Activated B cell treated with CpG ODN at 0.5 μM for 24 hours (primary cell): ENCODE results near the gene SLC30A1. TPM values are rescaled to one million over a fixed set of nuclear protein-coding genes. Genes with fewer than 3 reads are reported as not detected.
"Not testable (repeated sequence)": the region's sequence is repeated elsewhere in the genome, so short reads cannot be mapped to it uniquely, and the experiment has no call there.

ENCODE experiments used
- ATAC-seq: fragments of 200-7000 bp; cut with Tn5 transposase; one replicate; pipeline ENCODE4 v1.10.0; 2021; ENCODE audit warnings: low read depth, mild to moderate bottlenecking, moderate library complexity
- CTCF ChIA-PET: fragments of 350-600 bp; sonication (Branson Sonifier 250); formaldehyde crosslinking; loops from one replicate; lab custom pipeline; 2021; ENCODE audit warnings: antibody characterized with exemption; lab: Charles Lee
- POLR2A ChIA-PET: fragments of 350-600 bp; sonication (Branson Sonifier 250); formaldehyde crosslinking; loops from one replicate; lab custom pipeline; 2021; ENCODE audit warnings: antibody characterized with exemption; lab: Charles Lee
- DNase-seq: peaks from one replicate; pipeline ENCODE4 v3.0.0; 2022
- H3K27ac Mint-ChIP-seq: one replicate; pipeline ENCODE4 v1.8.0; 2020; ENCODE audit warnings: mixed read lengths
- H3K27me3 Mint-ChIP-seq: one replicate; pipeline ENCODE4 v1.8.0; 2021; ENCODE audit warnings: mixed read lengths
- H3K36me3 Mint-ChIP-seq: one replicate; pipeline ENCODE4 v1.8.0; 2021; ENCODE audit warnings: low read depth, mixed read lengths
- H3K4me1 Mint-ChIP-seq: one replicate; pipeline ENCODE4 v1.8.0; 2021; ENCODE audit warnings: mixed read lengths
- H3K4me3 Mint-ChIP-seq: one replicate; pipeline ENCODE4 v1.8.0; 2020; ENCODE audit warnings: mild to moderate bottlenecking, mixed read lengths
- H3K9me3 Mint-ChIP-seq: one replicate; pipeline ENCODE4 v1.8.0; 2020; ENCODE audit warnings: mixed read lengths
- intact Hi-C: fragments of 100-400 bp; cut with micrococcal nuclease; formaldehyde crosslinking; loops from one replicate; pipeline ENCODE4 v1.15.1; 2024
- total RNA-seq: library from RNA; stranded (reverse); gene quantifications from 2 replicates; pipeline ENCODE4 v1.2.3, GENCODE V29; 2022
- TF ChIP-seq, protein P1 (sequence below): fragments of 200-600 bp; IDR thresholded peaks from one replicate; pipeline ENCODE4 v1.8.0; 2022; ENCODE audit warnings: antibody characterized with exemption, mild to moderate bottlenecking

Gene SLC30A1
- total RNA-seq, 1 donor from 2014 or later: 15.6 TPM

DNA sequence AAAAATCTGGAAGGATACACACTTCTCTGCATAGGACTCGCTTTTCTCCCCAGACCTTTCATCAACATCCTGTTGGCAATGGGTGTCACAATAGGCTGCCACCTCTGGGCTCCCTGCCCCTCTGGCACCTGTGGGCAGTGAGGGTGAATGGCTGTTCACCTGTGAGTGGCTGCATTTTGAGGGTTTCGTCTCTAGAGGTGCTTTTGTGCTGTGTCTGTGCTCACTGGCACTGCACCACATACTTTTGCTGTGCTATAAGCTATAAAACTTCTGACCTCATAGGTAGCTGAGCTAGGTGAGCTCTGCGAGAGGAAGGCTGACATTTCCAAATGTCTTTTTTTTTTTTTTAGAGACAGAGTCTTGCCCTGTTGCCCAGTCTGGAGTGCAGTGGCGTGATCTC lies 35.9 kb downstream of the SLC30A1 start:
- H3K27ac Mint-ChIP-seq: no peak overlapping the region
- TF ChIP-seq, protein P1, sequence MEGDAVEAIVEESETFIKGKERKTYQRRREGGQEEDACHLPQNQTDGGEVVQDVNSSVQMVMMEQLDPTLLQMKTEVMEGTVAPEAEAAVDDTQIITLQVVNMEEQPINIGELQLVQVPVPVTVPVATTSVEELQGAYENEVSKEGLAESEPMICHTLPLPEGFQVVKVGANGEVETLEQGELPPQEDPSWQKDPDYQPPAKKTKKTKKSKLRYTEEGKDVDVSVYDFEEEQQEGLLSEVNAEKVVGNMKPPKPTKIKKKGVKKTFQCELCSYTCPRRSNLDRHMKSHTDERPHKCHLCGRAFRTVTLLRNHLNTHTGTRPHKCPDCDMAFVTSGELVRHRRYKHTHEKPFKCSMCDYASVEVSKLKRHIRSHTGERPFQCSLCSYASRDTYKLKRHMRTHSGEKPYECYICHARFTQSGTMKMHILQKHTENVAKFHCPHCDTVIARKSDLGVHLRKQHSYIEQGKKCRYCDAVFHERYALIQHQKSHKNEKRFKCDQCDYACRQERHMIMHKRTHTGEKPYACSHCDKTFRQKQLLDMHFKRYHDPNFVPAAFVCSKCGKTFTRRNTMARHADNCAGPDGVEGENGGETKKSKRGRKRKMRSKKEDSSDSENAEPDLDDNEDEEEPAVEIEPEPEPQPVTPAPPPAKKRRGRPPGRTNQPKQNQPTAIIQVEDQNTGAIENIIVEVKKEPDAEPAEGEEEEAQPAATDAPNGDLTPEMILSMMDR: no peak
- intact Hi-C loops: no loop called here
- H3K36me3 Mint-ChIP-seq: no peaks in the 10 kb centered on the region
- peaks cover 13% of the 10 kb centered on the region for H3K27me3 Mint-ChIP-seq
- no peak for DNase-seq
- H3K4me1 Mint-ChIP-seq: no peaks in the 10 kb centered on the region
- no peak overlapping the region for H3K4me3 Mint-ChIP-seq
- no peak for ATAC-seq
- POLR2A ChIA-PET: no interaction called here
- CTCF ChIA-PET: no interaction called here
- H3K9me3 Mint-ChIP-seq: peaks cover 13% of the 10 kb centered on the region

GRCh38 chr1:211541720-211542477 lies 37.1 kb downstream of the SLC30A1 start:
- POLR2A ChIA-PET: no interaction called here

DNA sequence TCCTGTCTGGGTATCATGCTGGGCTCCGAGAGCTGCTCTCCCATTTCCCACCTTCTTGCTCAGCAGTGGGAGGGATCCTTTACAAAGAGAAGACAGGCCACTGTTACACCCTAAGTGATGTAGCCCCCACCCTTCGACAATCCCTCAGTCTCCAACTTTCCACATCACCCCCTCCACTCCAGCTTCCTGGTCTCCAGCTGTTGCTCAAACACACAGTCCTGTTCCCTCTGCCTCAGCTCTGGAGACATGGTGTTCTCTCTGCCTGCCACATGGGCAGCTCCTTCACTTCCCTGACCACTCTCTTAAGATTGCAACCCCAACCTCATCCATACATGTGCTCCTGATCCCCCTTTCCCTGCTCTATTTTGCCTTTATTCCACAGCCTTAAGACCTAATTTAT lies 37.7 kb downstream of the SLC30A1 start:
- H3K9me3 Mint-ChIP-seq: peaks cover 13% of the 10 kb centered on the region
- H3K4me1 Mint-ChIP-seq: no peaks in the 10 kb centered on the region
- H3K36me3 Mint-ChIP-seq: no peaks in the 10 kb centered on the region
- DNase-seq (no peak), ATAC-seq (no peak)
- H3K27ac Mint-ChIP-seq: no peak overlapping the region
- H3K4me3 Mint-ChIP-seq: no peak overlapping the region
- peaks cover 13% of the 10 kb centered on the region for H3K27me3 Mint-ChIP-seq
- TF ChIP-seq, protein P1: no peak
- POLR2A ChIA-PET: no interaction called here
- intact Hi-C loops: no loop called here
- CTCF ChIA-PET: interaction anchor here (0.8 kb wide), 1 partner anchor 26 kb away, joined by 3 read pairs; no protein-coding TSS in a partner anchor

More at GRCh38 chr1:211541720-211542477, 37.1 kb downstream of the SLC30A1 start:
- H3K9me3 Mint-ChIP-seq: peaks cover 13% of the 10 kb centered on the region
- ATAC-seq (no peak), DNase-seq (no peak)
- CTCF ChIA-PET: interaction anchor here (0.8 kb wide), 1 partner anchor 27 kb away, joined by 3 read pairs; no protein-coding TSS in a partner anchor
- H3K4me1 Mint-ChIP-seq: no peaks in the 10 kb centered on the region
- intact Hi-C loops: no loop called here
- TF ChIP-seq, protein P1: no peak
- no peak overlapping the region for H3K27ac Mint-ChIP-seq
- H3K27me3 Mint-ChIP-seq: peaks cover 13% of the 10 kb centered on the region
- no peak overlapping the region for H3K4me3 Mint-ChIP-seq
- H3K36me3 Mint-ChIP-seq: no peaks in the 10 kb centered on the region

DNA sequence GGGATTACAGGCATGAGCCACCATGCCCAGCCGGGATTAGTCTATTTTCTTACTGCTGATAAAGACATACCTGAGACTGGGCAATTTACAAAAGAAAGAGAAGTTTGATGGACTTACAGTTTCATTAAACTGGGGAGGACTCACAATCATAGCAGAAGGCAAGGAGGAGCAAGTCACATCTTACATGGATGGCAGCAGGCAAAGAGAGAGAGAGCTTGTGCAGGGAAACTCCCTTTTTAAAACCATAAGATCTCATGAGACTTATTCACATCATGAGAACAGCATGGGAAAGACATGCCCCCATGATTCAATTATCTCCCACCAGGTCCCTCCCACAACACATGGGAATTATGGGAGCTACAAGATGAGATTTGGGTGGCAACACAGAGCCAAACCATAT lies 38.1 kb downstream of the SLC30A1 start:
- H3K4me1 Mint-ChIP-seq, ATAC-seq, H3K4me3 Mint-ChIP-seq, POLR2A ChIA-PET, CTCF ChIA-PET, DNase-seq, intact Hi-C loops, H3K27ac Mint-ChIP-seq, H3K36me3 Mint-ChIP-seq: not testable (repeated sequence)
- H3K9me3 Mint-ChIP-seq: peaks cover 13% of the 10 kb centered on the region
- peaks cover 13% of the 10 kb centered on the region for H3K27me3 Mint-ChIP-seq

DNA sequence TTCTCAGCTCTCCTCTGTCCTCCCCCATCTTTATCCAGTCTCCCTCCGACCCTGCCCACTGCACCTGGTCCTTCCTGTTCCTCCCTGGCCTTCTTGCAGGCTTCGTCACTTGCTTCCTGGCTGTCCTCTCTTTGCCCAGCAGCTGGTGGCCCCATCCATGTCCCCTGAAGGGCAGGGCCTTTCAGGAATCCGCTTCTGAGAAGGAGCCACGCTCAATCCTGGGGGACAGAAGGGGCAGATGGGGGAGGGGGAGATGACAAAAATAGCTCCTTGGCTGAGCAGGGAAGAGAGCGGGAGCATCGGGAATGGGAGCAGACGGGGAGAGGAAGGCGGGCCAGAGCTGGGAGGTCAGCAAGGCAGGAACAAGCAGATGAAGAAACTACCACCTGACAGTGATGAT lies 40.7 kb downstream of the SLC30A1 start:
- H3K27ac Mint-ChIP-seq: no peak overlapping the region
- ATAC-seq: no peak
- intact Hi-C loops: no loop called here
- H3K4me1 Mint-ChIP-seq: no peaks in the 10 kb centered on the region
- H3K36me3 Mint-ChIP-seq: no peaks in the 10 kb centered on the region
- CTCF ChIA-PET: no interaction called here
- H3K27me3 Mint-ChIP-seq: peaks cover 5% of the 10 kb centered on the region
- H3K9me3 Mint-ChIP-seq: peaks cover 13% of the 10 kb centered on the region
- POLR2A ChIA-PET: no interaction called here
- no peak for DNase-seq
- TF ChIP-seq, protein P1: no peak
- no peak overlapping the region for H3K4me3 Mint-ChIP-seq
